Lung (tissue), 12 donors: ENCODE data around the gene RCOR2. TPM values are rescaled to one million over a fixed set of nuclear protein-coding genes. Genes with fewer than 3 reads are reported as not detected.

ENCODE experiments used
- ATAC-seq: fragments of 200-7000 bp; cut with Tn5 transposase; one replicate; pipeline ENCODE4 v1.9.1; 2020; ENCODE audit warnings: moderate number of reproducible peaks; ENCODE audit not compliant: insufficient read depth, low FRiP score
- DNase-seq, 3 donors: peaks; one replicate each; pipeline ENCODE4 v3.0.0-alpha.2; 2013 to 2017
- H3K27ac ChIP-seq, 2 donors: one replicate each; pipeline ENCODE4 v1.5.1; 2013; ENCODE audit warnings: mild to moderate bottlenecking in 2 of 2, moderate library complexity in 2 of 2, control low read depth in 1 of 2, inconsistent platforms in 1 of 2, low read depth in 1 of 2, low read length in 1 of 2
- H3K27me3 ChIP-seq, 3 donors: one replicate each; pipeline ENCODE4 v1.5.1; 2013; ENCODE audit warnings: low read length in 2 of 3; ENCODE audit not compliant: control insufficient read depth in 3 of 3, insufficient read depth in 3 of 3
- H3K36me3 ChIP-seq, 4 donors: one replicate each; pipeline ENCODE4 v1.5.1; 2013; ENCODE audit warnings: low read length in 4 of 4, mild to moderate bottlenecking in 1 of 4, moderate library complexity in 1 of 4; ENCODE audit not compliant: control insufficient read depth in 4 of 4, insufficient read depth in 4 of 4
- H3K4me1 ChIP-seq, 5 donors: one replicate each; pipeline ENCODE4 v1.5.1; 2013; ENCODE audit warnings: low read length in 5 of 5, mild to moderate bottlenecking in 2 of 5, moderate library complexity in 1 of 5; ENCODE audit not compliant: control insufficient read depth in 5 of 5, insufficient read depth in 5 of 5
- H3K4me3 ChIP-seq: one replicate; pipeline ENCODE4 v1.5.1; 2013; ENCODE audit warnings: mild to moderate bottlenecking, control low read depth, moderate library complexity
- H3K9ac ChIP-seq, 2 donors: one replicate each; pipeline ENCODE4 v1.5.1; 2013; ENCODE audit warnings: low read length in 2 of 2, control low read depth in 1 of 2; ENCODE audit not compliant: insufficient read depth in 1 of 2
- H3K9me3 ChIP-seq, 4 donors: one replicate each; pipeline ENCODE4 v1.5.1; 2013; ENCODE audit warnings: low read length in 3 of 4, mild to moderate bottlenecking in 1 of 4, moderate library complexity in 1 of 4; ENCODE audit not compliant: control insufficient read depth in 4 of 4, insufficient read depth in 3 of 4
- CTCF ChIP-seq: IDR thresholded peaks from 2 replicates; pipeline ENCODE4 v1.5.1; 2012; ENCODE audit warnings: mild to moderate bottlenecking; ENCODE audit errors: control extremely low read depth, extremely low read depth
- WGBS, 2 donors: extraction: QIAGEN DNeasy Blood & Tissue Kit; methylation state at CpG; one replicate each; pipeline ENCODE4 v1.1.7; 2013; 5-methylcytosine and 5-hydroxymethylcytosine counted together
- polyA plus RNA-seq, 2 donors: library from polyadenylated mRNA; stranded (reverse); fragments of 200-250 nt; gene quantifications; one replicate each; pipeline ENCODE4 v1.2.1, GENCODE V29; 2013
- total RNA-seq, 2 donors: library from RNA; depleted of rRNA in 1 of 2; stranded (reverse); fragments of >200 nt in 1 of 2; gene quantifications; one replicate each; pipeline ENCODE4 v1.2.1, GENCODE V29; 2014 to 2021
- donor health status: control.
- donor health status: control.
- donor health status: Bipolar disorder and iron deficiency.
- donor health status: healthy.
- donor health status: DM: yes; HTN: yes; CAD: no.

Gene RCOR2
- total and polyA plus RNA-seq, 4 donors: 0.16 to 1.6 (median 0.87) TPM

- peaks cover 0 to 18% (median 4%) of the 10 kb centered on the region in 5 donors for H3K4me1 ChIP-seq
- no peak for TF ChIP-seq CTCF
Observed at GRCh38 chr11:63942803-63943202, 25.8 kb upstream of the RCOR2 start.

GRCh38 chr11:63941901-63942300 is 24.9 kb upstream of the RCOR2 start:
- H3K4me1 ChIP-seq: peaks cover 0 to 18% (median 4%) of the 10 kb centered on the region in 5 donors
- WGBS, 2 donors: 89 to 90% methylated on average over 4 of the region's 4 CpGs
- no peak for DNase-seq
- no peak overlapping the region for H3K27ac ChIP-seq
- no peaks in the 10 kb centered on the region for H3K27me3 ChIP-seq
- H3K9me3 ChIP-seq: no peaks in the 10 kb centered on the region
- H3K9ac ChIP-seq: no peak overlapping the region
- peaks cover 0 to 11% (median 2%) of the 10 kb centered on the region in 4 donors for H3K36me3 ChIP-seq
- no peak overlapping the region for H3K4me3 ChIP-seq
- ATAC-seq: no peak
- no peak for TF ChIP-seq CTCF

More at GRCh38 chr11:63942803-63943202, 25.8 kb upstream of the RCOR2 start:
- no peak overlapping the region for H3K4me3 ChIP-seq
- no peak for DNase-seq
- H3K9ac ChIP-seq: no peak overlapping the region
- H3K9me3 ChIP-seq: no peaks in the 10 kb centered on the region
- 86 to 98% methylated on average over 3 of the region's 3 CpGs for WGBS, 2 donors
- no peak overlapping the region for H3K27ac ChIP-seq
- ATAC-seq: no peak
- H3K36me3 ChIP-seq: peaks cover 0 to 11% (median 2%) of the 10 kb centered on the region in 4 donors
- H3K27me3 ChIP-seq: no peaks in the 10 kb centered on the region

- H3K9ac ChIP-seq: peak overlapping the region in 1 of 2 donors; percentile 42
- no peak for TF ChIP-seq CTCF
- WGBS, 2 donors: 43 to 67% methylated on average over 6 of the region's 6 CpGs
Observed at GRCh38 chr11:63940786-63941185, 23.8 kb upstream of the RCOR2 start.

GRCh38 chr11:63939397-63939891 is 22.5 kb upstream of the RCOR2 start:
- ATAC-seq (no peak), DNase-seq (peak; percentile 34 to 43 (median 40))
- H3K9me3 ChIP-seq: no peaks in the 10 kb centered on the region
- no peaks in the 10 kb centered on the region for H3K36me3 ChIP-seq
- TF ChIP-seq CTCF: no peak
- H3K4me3 ChIP-seq: peak overlapping the region; percentile 70
- peak overlapping the region; percentile 73 to 85 for H3K9ac ChIP-seq
- H3K27ac ChIP-seq: peak overlapping the region in 1 of 2 donors; percentile 76
- peaks cover 0 to 8% (median 4%) of the 10 kb centered on the region in 5 donors for H3K4me1 ChIP-seq
- 4% methylated on average over 26 of the region's 26 CpGs for WGBS, 2 donors
- no peaks in the 10 kb centered on the region for H3K27me3 ChIP-seq

More at GRCh38 chr11:63940786-63941185, 23.8 kb upstream of the RCOR2 start:
- no peak overlapping the region for H3K4me3 ChIP-seq
- no peak for ATAC-seq
- H3K27ac ChIP-seq: no peak overlapping the region
- H3K9me3 ChIP-seq: no peaks in the 10 kb centered on the region
- no peaks in the 10 kb centered on the region for H3K27me3 ChIP-seq
- DNase-seq: no peak
- H3K4me1 ChIP-seq: peaks cover 0 to 18% (median 4%) of the 10 kb centered on the region in 5 donors
- H3K36me3 ChIP-seq: no peaks in the 10 kb centered on the region
